Stimulated activated CD4-positive, alpha-beta T cell treated with anti-CD3 and anti-CD28 coated beads, Interleukin-12 subunit alpha, Interleukin-12 subunit beta, amount 100 ng/mL, for 24 hours (primary cell): ENCODE data around the gene TMED3.

ENCODE experiments used
- DNase-seq, 2 experiments: peaks; one replicate each; pipeline ENCODE4 v3.0.0-alpha.2; 2020; ENCODE audit warnings: low read depth in 2 of 2

The TMED3 gene

DNA sequence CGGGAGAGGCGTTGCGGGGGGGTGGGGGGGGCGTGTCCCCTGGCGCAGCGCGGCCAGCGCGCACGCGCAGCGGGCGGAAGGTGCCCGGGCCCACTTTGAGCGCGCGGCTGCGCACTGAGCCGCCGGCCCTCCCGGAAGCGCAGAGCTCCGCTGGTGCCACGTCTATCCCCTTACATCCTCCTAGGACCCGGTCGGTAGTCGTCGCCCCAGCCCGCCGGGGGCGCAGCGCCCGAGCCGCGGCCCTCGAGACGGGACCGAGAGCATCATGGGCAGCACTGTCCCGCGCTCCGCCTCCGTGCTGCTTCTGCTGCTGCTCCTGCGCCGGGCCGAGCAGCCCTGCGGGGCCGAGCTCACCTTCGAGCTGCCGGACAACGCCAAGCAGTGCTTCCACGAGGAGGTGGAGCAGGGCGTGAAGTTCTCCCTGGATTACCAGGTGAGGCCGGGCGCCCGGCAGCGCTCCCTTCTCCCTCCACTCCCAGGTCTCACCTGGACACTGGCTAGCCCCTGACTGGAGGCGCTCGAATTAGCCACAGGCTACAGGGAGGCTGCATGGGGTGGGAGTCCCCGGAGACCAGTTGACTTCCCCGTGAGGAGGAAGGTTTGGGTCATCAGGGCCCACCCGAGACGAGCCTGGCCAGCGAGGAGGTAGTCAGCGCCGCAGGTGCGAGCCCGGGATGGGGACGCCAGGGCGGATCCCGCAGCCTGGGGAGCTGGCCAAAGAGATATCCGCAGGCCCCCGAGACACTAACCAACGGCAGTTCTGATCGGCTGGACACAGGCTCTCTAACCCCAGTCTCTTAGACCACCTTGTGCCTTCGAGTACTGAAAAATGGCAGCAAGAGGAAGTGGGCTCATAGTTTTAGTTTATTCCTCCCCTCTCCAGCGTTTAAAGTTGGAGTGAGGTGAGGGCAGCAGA lies at the start of gene TMED3:
TSS of gene TMED3 (plus strand) at position 128 of the 916 bp plus-strand sequence. CDS start at position 266, 138 bp downstream.
- peak; percentile 69 to 71 for DNase-seq

- DNase-seq: no peak
These were observed 49.1 kb upstream of the TMED3 start for GRCh38 chr15:79261836-79262235.

DNA sequence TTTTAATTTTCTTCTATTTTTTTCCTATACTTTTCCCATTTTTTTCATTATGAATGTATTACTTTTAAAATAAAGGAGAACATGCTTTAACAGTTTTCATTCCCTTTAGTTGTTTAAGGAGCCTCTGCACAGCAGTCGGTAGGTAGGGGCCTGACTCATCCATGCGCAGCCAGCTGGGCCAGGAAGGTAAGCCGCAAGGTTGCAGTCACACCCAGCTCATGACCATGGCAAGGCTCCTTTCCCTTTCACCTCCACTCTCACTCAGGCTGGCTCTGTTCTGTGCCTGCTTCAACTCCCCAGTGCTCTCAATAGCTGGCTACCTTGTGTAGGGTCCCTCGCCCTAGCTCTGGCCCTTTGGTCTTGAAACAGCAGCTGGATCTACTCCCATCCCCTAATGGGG lies 45.7 kb upstream of the TMED3 start:
- DNase-seq: no peak

DNA sequence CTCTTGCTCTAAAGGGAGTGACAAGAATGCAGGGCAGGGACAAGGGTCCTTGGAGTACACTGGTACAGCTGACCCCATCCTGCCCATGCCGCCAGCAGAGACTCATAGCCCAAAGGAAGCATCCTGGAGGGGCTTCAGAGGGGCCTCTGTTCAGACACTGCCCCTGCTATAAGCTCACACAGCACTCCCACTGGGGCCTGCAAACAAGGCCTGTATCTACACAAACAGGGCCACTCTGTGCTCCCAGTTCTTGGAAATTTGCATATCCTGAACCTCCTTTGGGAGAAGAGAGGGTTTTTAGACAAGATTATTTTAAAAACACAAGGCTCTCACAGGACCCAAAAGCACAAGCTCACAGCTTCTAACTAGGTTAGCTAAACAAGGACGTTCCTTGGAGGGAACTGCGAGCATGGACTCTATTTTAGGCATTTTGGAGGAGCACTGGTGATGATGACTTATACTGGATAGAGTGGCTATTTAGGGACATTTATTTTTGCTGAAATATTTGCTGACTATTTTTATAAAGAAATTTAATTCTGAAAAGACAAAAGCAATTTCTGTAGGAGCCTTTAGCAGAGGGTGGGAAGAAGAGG lies 44.8 kb upstream of the TMED3 start:
- no peak for DNase-seq

DNA sequence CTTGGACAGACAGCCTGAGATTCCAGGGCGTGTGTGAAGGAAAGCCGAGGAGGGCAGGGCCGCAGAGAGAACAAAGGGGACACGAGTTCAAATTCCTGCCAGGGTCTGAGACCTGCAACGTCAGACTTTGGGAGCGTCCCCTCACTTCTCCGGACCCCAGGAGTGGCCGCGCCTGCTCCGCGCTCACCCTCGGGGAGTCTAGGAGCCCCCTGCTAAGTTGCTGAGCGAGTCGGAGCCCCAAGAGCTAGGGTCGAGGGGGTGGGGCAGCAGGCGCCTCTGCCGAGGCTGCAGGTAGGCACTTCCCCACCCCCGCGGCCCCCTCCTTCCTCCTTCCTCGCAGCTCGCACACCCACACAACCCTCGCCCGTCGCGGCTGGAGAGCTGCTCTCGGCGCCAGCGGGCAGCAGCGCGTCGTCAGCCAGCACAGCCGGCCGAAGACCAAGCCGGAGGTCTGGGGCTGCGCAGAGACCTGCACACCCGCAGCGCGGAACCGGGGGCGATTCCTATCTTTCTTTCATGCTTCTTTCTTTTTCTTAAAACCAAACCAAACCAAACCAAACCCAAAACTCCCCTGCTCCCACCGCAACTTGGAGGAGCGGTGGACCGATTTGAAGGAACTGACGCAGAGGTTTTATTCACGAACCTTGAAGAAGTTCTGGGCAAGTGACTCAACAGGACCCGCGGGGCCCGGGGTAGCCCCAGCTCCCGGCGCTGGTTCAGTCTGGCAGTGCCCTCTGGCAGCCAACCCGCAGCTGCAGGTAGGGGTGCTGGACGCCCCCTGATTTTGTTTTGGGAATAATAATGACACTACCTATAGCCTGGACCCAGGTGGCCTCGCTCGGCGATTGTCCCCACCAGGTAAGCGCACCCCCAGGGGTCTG lies 28.3 kb upstream of the TMED3 start, which contains the start of gene ANKRD34C:
TSS of gene ANKRD34C (plus strand) at position 352 of the 881 bp plus-strand sequence. CDS start 10,563 bp downstream, outside the sequence.
- DNase-seq: no peak

- DNase-seq: peak in 1 of 2 experiments; percentile 10
These were observed 27.5 kb upstream of the TMED3 start for GRCh38 chr15:79283252-79284048.

DNA sequence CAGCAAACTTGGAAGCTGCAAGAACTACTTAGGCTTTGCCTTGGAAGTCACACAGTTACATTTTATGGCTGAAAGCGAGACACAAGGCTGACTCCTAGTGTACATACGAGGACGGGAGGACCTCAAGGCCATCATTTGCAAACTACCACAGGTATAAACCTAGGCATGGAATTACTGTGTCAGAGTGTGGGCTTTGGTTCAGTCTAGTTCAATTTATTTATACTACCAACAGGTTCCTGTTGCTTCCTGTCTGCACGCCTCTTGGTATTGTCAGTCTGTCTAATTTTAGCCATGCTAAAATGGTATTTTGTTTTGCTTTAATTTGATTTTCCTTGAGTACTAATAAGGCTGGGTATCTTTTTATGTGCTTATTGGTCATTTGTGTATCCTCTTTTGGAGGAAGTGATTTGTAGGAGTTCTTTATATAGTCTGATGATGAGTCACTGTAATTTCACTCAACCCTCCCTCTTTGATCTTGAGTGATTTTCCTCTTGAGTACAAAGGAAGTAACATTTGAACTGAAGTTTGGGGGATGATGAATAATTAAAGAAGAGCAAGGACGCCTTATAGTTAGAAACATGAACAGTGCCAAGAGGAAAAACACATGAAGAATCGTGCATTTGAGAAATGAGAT lies 20.2 kb upstream of the TMED3 start:
- DNase-seq: no peak

DNA sequence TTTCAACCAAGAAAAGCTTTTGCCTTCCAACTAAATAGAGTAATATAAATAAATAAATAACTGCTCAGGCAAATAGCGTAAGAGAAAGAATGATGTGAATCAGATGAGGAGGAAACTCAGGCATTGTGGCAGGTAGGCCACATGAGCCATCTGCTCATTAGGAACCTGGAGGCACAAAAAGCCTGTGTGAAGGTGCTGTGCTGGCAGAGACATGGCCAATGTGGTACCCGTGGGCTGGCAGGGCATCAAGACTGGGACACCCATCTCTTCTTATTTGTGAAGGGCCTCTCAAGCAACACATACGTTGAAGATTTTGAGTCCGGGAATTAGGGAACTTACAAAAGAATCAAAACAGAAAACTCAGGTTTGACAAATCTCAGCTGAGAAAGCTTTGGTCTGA lies 18.9 kb upstream of the TMED3 start:
- DNase-seq: no peak

- DNase-seq: no peak
These were observed 16.8 kb upstream of the TMED3 start for GRCh38 chr15:79294075-79294474.

- no peak for DNase-seq
These were observed 14.3 kb upstream of the TMED3 start for GRCh38 chr15:79296583-79296982.

DNA sequence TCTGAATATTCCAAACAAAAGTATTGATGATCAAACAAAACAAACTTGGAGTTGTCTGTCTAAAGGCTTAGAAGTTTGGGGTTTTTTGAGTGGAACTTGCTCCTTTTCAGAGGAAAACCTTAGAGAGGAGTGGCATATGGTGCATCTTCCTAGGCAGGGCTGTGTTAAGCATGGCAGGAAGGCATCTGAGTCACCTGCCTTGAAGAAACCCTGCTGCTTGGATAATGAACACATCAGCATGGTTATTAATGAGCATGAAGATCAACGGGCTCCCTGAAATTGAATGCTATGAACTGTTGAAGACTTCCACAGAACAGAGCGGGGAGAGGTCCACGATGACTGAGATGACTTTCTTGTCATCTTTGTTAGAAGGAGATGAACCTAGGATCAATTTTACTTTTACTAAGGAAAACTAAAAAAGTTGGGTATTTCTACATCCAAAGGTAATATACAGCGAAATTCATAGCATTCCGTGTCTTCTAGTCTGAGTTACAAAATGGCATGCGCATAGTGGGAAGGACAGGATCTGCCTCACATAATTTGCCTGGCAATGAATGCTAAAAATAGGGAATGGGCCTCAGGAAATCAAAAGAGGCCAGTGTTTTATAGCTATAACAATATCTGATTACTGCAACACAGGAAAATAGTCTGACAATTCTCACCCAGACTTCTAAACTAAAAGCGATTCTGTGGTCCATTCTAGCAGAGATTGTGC lies 11.6 kb upstream of the TMED3 start:
- DNase-seq: no peak

GRCh38 chr15:79299841-79300235 lies 11.1 kb upstream of the TMED3 start:
- DNase-seq: no peak

GRCh38 chr15:79307251-79307650 lies 3.7 kb upstream of the TMED3 start:
- DNase-seq: no peak

DNA sequence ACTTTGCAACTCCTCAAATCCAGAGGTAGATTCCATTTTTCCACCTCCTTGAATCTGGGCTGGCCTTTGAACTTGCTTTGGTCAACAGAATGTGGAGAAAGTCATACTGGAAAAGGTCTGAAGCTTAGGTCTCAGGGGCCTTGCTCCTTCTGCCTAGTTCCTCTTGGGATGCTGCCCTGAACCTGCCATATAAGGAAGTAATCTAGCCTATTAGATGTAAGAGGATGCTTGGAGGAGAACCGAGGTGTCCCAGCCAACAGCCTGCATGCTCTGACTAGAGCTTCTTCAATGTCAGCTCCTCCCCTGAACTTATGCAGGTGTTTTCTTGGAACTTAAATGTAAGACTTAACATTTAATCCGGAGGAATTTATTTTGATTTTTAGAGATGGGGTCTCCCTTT lies 2.0 kb upstream of the TMED3 start:
- no peak for DNase-seq

GRCh38 chr15:79310612-79310984 lies 314 bp upstream of the TMED3 start:
- no peak for DNase-seq

- DNase-seq: no peak
These were observed 1.1 kb downstream of the TMED3 start for GRCh38 chr15:79311901-79312553.

- DNase-seq: no peak
These were observed 3.3 kb downstream of the TMED3 start for GRCh38 chr15:79314186-79314585.

- DNase-seq: no peak
These were observed 3.9 kb downstream of the TMED3 start for GRCh38 chr15:79314811-79315210.

DNA sequence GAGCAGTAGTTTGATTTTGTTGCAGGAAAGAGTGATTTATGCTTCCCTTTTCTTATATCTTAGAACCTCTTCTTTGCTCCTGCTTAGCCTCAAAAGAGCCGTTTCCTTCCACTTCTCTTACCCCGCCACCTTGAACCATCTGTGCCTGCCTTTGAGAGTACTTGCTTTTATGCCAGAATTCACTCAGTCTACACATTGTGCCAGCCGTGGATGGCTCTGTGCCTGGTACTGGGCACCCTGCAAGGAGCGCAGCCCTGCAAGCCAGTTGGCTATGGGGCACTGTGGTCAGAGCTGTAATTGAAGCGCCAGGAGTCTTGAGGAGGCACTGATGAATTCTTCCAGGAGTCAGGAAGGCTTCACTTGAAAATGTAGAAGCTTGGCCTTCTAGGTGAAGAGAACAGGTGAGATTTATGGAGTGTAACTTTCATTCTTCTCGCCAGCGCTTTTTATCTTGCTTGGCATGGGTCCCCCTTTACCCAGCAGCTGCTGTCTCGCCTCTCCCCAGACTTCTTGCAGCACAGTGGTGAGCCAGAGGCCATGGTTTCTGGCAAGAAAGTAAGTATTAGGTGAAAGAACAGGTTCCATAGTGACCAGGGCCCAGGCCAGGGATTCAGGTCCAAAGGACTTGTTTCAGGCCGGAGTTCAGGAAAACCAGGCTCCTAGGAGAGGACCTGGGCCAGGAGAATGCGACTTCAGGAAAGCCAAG lies 4.9 kb downstream of the TMED3 start:
- no peak for DNase-seq
